NCI-H1694 (cell line): ENCODE results near the gene CAPN12.

Experiments
- DNase-seq: peaks from one replicate; lab custom pipeline; 2025; lab: John Stamatoyannopoulos, UW

Gene CAPN12

GRCh38 chr19:38695832-38696728 is 48.2 kb downstream of the CAPN12 start:
- no peak for DNase-seq

- no peak for DNase-seq
These were observed 49.0 kb downstream of the CAPN12 start for GRCh38 chr19:38695317-38695683.

GRCh38 chr19:38693380-38694223 is 50.7 kb downstream of the CAPN12 start:
- DNase-seq, result no peak

GRCh38 chr19:38692458-38693379 is 51.6 kb downstream of the CAPN12 start:
- no peak for DNase-seq

GRCh38 chr19:38691938-38692457 is 52.3 kb downstream of the CAPN12 start:
- no peak for DNase-seq

- DNase-seq, result no peak
These were observed 53.4 kb downstream of the CAPN12 start for GRCh38 chr19:38690832-38691231.

GRCh38 chr19:38690146-38690545 is 54.1 kb downstream of the CAPN12 start:
- no peak for DNase-seq

- no peak for DNase-seq
These were observed 56.4 kb downstream of the CAPN12 start for GRCh38 chr19:38687837-38688378.

- DNase-seq, result no peak
These were observed 57.8 kb downstream of the CAPN12 start for GRCh38 chr19:38686530-38686888.

- peak; percentile 73 for DNase-seq
These were observed 58.4 kb downstream of the CAPN12 start for GRCh38 chr19:38685666-38686529.

- DNase-seq, result no peak
These were observed 59.2 kb downstream of the CAPN12 start for GRCh38 chr19:38684862-38685665.

- DNase-seq, result peak; percentile 44
These were observed 60.0 kb downstream of the CAPN12 start for GRCh38 chr19:38684078-38684861.

- DNase-seq, result no peak
These were observed 60.7 kb downstream of the CAPN12 start for GRCh38 chr19:38683393-38684077.

- no peak for DNase-seq
These were observed 61.3 kb downstream of the CAPN12 start for GRCh38 chr19:38682872-38683392.

GRCh38 chr19:38682195-38682867 is 61.9 kb downstream of the CAPN12 start:
- no peak for DNase-seq
